Glomerular visceral epithelial cell (primary cell): Measurements from ENCODE around the gene IFNA8.
"Not testable (repeated sequence)": the region's sequence is repeated elsewhere in the genome, so short reads cannot be mapped to it uniquely, and the experiment has no call there.

Experiments used
- DNase-seq: peaks from one replicate; pipeline ENCODE4 v3.0.0-alpha.2; 2016; ENCODE audit errors: extremely low spot score

The IFNA8 gene

DNA sequence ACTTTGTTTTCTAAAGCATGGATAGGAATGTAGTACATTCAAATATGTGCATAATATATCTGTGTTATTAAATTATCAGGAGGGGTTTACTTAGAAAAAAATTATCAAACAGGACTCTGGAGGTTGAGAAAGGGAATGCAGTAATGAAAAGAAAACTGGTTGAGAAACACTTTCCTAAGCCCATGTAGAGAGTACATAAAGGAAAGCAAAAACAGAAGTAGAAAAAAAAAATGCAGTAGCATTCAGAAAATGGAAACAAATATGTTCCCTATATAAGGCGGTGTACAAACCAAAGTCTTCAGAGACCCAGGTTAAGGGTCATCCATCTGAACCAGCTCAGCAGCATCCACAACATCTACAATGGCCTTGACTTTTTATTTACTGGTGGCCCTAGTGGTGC lies at the start of gene IFNA8:
Gene IFNA8 (plus strand): TSS at position 301 of the 400 bp plus-strand sequence. CDS start 60 bp downstream, at position 361.
- no peak for DNase-seq

DNA sequence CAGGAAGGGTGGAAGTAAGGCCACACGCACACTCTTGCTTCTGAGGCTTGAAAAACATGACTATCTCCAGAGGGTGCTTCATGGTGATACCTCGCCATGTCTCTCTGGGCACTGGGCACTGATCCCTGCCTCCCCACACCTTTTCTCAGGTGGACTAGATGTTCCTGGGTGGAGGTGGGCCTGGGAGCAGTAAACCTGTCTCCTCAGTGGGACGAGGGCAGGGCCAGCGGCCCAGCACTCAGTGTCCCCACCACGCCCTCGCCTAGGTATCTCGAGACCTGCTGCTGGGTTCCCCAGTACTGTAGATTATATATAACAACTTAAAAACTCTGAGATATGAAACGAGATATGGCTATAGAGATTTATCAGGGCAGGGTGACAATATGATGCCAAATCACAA lies 46.6 kb upstream of the IFNA8 start:
- no peak for DNase-seq

GRCh38 chr9:21367169-21367568 lies 41.7 kb upstream of the IFNA8 start:
- not testable (repeated sequence) for DNase-seq

GRCh38 chr9:21367957-21368356 lies 41.0 kb upstream of the IFNA8 start, which contains the start of gene IFNA13:
Gene IFNA13, minus strand, starts transcription at chr9:21368057. Its CDS starts 47 bp downstream, at chr9:21368010.
- no peak for DNase-seq

DNA sequence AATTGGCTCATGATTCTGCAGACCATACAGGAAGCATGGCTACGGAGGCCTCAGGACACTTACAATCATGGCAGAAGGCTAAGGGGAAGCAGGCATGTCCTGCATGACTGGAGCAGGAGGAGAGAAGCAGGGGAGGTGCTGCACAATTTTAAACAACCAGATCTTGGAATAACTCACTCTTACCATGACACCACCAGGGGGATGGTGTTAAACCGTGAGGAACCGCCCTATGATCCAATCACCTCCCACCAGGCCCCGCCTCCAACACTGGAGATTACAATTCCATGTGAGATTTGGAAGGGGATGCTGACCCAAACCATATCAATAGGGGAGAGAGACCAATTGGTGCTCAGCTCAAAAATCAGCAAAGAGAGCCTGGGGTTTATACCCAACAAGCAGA lies 37.5 kb upstream of the IFNA8 start:
- not testable (repeated sequence) for DNase-seq

DNA sequence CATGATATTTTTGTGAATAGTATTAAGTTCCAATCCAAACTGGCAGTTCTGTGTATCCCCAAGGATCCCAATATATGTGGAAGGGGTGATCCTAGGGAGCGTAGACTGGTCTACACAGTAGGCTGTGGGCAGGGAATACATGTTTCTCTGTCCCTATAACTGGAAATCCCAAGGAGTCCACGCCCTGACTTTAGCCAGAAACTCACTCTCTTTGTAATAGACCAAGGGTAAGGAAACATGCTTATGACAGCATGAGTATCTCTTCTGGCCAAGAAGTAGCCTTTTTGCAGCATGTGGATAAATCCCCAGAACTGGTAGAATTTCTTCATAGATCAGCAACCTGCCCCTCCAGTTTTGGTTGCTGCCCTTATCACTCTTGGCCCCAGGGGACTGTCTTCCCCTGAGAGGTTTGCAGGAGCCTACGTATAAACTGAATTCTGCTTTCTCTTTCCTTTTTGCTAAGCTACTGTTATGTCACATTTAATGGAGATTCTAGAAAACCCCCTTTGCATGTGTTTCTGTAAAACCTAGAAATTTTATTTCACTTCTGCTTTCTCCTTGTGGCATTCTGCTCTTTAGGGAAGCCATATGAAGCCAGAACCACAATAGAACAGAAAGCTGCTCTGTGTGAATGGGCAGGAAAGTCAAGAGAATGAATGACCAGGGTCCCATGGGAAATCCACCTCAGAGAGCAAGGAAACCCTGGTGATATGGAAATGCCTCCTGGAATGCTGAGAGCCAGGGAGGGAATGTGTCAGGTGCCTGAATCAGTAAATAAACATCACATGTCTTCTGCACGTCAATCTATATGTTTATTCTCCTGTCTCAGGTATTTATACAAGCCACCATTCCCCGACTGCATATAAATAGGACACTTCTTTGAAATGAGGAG lies 27.2 kb upstream of the IFNA8 start:
- DNase-seq, result no peak

GRCh38 chr9:21383627-21384026 lies 25.3 kb upstream of the IFNA8 start:
- DNase-seq, result no peak

DNA sequence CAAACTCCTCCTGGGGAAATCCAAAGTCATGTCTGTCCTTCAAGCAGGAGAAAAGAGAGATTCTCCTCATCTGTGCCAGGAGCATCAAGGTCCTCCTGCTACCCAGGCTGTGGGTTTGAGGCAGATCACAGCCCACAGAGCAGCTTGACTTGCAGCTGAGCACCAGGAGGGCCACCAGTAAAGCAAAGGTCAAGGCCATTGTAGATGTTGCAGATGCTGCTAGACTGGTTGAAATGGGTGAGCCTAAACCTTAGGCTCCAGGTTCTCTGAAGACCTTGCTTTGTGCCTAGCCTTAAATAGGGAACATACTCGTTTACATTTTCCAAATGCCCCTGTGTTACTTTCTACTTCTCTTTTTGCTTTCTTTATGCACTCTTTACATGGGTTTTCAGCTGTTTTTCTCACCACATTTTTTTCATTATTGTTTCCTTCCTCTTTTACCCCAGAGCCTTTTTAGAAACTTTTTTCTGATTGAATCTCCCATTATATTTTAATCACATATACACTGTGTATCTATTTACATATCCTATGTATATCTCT lies 23.7 kb upstream of the IFNA8 start, which contains the start of gene IFNA2:
Gene IFNA2 (minus strand): TSS at position 268 of the 540 bp plus-strand sequence. CDS start 69 bp downstream, at position 199.
- no peak for DNase-seq

DNA sequence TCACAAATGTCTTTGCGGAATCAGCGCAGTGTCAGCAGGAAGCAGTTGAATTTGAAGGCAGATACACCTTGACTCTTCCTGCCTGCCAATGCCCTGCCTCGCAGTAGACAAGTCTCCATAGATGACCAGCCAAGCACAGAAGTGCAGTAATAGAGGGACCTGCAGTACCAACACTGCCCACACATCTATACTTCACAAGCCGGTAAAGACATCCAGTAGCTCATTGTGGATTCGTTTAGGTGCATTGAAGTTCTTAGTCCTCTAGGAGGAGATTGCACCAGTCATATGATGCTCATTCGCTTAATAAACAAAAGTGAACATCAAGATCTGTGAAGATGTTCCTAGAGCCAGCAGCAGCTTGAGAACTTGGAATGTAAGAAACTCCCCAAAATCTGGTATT lies 16.6 kb upstream of the IFNA8 start:
- peak; percentile 20 for DNase-seq

GRCh38 chr9:21395778-21396717 lies 12.9 kb upstream of the IFNA8 start:
- DNase-seq, result peak; percentile 42

DNA sequence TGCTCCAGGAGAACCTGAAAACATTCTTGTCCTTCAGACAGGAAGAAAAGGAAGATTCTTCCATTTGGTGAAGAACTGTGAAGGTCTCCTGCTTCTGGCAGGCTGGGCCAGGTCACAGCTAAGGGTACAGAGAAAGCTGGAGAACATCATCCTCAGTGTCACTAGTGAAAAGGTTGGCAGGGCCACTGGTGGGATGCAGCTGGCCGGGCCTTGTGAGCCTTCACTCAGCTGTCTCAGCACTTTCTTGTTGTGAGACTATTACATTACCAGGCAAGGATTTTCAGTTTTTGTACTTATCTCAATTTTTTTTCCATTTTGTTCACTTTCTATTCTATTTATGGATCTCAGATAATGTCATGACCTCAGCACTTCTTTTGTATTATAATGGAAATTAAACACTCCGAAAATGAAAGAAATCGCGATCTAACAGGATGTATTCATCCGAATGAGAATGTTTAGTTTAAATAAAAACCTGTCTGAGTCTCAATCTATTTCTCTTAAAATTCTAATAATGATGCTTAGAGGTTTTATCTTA lies 9.9 kb upstream of the IFNA8 start:
- no peak for DNase-seq

GRCh38 chr9:21399956-21400355 lies 9.0 kb upstream of the IFNA8 start:
- no peak for DNase-seq

DNA sequence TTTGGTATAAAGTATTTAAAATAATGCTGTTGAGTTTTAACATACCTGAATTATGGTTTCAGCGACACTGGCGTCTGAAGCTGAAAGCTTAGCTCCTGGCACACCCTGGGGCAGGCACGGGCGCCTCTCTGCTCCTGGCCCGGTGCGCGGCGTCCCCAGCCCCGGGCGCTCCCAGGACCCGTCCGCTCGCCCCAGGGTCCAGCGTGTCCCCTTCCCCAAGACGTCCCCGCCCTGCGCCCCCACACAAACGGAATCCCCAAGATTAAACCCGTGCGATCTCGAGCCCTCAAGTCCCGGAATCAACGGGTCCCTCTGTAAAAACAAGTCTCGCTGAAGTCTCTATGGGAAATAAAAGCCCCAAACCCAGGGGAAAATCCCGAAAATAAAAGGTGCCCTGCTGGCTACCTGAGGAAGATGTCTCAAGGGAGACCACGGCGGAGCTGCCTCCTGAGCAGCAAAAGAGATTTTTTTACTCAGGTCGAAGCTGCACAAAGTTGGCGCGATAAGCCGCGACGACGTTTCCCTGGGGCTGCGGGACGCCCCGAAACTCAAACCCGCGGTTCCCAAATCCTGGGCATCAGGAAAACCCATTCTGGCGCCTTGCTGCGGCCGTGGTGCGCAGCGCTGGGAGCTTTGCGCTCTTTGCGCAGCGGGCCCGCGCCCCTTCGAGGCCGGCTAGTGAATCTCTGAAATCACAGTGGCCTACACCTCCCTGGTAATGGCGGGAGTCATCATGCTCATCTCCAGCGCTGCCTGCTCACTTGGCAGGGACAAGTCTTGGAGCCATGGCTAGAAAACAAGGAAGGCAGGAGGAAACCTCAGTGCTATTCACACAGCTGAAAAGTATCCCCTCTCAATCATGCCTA lies 6.3 kb upstream of the IFNA8 start:
- no peak for DNase-seq

GRCh38 chr9:21404146-21404545 lies 4.8 kb upstream of the IFNA8 start:
- DNase-seq, result no peak

- DNase-seq, result no peak
These were observed 3.2 kb downstream of the IFNA8 start for GRCh38 chr9:21412107-21412506.

- DNase-seq, result no peak
These were observed 4.2 kb downstream of the IFNA8 start for GRCh38 chr9:21413151-21413550.

- DNase-seq, result no peak
These were observed 4.7 kb downstream of the IFNA8 start for GRCh38 chr9:21413624-21414023.

DNA sequence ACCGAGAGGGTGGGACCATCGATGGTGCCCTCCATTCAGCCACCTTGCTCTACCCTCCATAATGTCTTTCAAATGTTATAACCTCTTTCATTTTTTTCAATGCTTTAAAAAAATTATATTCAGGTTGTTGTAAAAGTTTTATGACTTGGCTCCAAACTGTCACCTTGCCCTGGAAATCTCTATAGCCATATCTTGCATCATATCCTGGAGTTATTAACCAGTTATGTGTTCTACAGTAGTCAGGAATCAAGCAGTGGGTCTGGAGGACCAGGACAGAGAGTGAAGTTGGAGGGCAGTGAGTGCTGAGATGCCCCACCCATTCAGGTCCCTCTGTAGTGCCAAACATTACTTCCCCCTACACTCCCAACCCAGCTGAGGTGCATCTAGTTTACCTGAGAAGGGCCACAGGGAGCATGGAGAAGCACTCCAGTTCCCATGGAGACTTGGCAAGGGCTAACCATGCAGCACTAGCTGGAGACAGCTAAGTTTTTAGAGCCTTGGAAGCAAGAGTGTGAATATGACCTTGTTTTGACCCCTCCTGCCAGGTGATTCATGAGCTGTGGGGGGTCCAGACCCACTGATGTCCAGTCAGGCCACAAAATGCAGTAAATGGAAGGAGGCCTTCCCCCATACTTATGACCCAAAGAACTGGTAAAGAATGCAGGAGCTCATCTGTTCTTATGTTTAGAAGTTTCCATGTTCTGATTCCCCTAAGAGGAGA lies 5.5 kb downstream of the IFNA8 start:
- DNase-seq, result peak; percentile 33

DNA sequence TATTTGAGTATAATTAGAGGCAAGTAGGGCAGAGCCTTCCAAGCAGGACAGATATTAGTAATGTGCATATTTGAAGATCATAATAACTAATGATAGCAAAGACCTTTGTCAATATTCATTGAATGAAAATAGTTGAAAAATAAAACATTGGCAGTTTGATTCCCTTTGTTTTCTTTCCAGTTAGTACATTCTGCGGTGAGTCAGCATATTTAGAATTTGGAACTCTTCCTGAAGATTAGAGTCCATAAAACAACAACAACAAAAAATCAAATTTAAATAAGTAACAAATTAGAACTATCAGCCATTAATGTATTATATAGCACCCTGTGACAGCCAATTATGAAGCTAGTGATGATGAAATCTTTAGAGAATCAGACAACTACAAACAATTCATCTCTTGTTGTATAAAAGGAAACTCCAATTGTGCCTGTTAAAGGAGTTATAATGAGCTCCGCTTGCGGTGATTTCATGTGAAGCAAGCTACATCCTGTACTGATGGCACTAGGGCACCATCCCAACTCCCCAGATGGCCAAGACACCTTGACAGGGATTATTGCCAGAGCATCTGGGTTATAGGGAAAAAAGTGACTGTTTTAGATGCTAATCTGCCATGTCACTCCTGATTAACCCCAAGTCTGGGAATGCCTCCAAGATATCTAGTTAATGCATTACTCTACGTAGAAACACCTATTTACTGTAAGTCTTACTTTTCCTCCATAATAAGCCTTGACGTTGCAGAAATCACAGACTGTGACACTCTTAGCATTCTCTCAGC lies 6.8 kb downstream of the IFNA8 start:
- peak; percentile 31 for DNase-seq
